Astrocyte of the spinal cord (primary cell): Measurements from ENCODE around the gene PPP2R3B.
"Not testable (repeated sequence)": the region's sequence is repeated elsewhere in the genome, so short reads cannot be mapped to it uniquely, and the experiment has no call there.

Source experiments
- DNase-seq: peaks from one replicate; pipeline ENCODE4 v3.0.0; 2011; ENCODE audit warnings: low read depth, low spot score
- H3K4me3 ChIP-seq: 2 replicates; pipeline ENCODE4 v1.5.1; 2011; ENCODE audit warnings: low read depth, mild to moderate bottlenecking, low read length, moderate library complexity
- in situ Hi-C: cut with HindIII; loops from 2 replicates; pipeline ENCODE4 v1.10.0; 2017; ENCODE audit warnings: low sequenced_read_pairs
- TF ChIP-seq, protein P1 (sequence below): IDR thresholded peaks from 2 replicates; pipeline ENCODE4 v1.5.1; 2012; ENCODE audit warnings: low read depth, mild to moderate bottlenecking, low read length, inconsistent platforms

PPP2R3B gene

DNA sequence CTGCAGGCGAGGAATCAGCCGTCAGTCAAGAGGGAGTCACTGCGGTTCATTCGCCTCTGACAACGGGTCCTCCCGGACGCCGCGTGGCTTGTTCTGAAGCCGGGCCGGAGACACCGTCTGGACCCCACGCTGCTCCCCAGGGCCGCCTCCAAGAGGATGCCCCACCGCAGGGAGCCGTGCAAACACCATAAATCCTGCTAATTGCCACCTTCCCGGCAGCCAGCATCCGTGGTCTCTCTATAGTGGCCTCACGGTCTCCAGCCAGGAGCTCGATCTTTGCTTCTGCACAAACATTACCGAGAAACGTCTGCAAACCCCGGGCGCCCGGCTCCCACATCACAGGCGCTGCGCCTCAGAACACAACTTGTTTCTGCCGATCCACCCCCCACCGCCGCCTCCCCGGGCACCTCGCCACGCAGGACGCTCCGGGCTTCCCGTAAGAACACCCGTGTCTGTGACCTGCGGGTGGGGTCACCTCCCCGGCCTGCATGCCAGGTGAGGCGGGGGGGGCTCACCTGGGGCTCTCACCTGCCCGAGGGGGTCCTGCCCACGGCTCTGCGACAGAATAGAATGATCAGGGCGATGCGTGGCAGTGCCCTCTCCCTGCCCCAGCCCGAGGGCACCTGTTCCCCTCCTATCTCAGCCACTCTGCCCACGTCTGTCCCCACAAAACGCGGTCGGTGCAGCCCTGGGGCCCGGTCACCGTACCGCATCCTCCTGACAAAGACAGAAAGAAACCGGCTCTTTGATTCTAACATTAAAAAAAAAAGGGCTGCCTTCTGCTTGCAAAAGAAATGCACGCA lies 32.4 kb upstream of the PPP2R3B start:
- in situ Hi-C loops: no loop called here

DNA sequence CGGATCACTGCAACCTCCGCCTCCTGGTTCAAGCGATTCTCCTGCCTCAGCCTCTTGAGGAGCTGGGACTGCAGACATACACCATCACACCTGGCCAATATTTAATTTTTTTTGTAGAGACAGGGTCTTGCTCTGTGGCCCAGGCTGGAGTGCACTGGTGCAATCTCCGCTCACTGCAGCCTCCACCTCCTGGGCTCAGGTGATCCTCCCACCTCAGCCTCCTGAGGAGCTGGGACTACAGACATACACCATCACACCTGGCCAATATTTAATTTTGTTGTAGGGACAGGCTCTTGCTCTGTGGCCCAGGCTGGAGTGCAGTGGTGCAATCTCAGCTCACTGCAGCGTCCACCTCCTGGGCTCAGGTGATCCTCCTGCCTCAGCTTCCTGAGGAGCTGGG lies 28.8 kb upstream of the PPP2R3B start:
- in situ Hi-C loops, DNase-seq, H3K4me3 ChIP-seq: not testable (repeated sequence)

More for the DNA sequence above, 32.4 kb upstream of the PPP2R3B start:
- TF ChIP-seq, protein P1, sequence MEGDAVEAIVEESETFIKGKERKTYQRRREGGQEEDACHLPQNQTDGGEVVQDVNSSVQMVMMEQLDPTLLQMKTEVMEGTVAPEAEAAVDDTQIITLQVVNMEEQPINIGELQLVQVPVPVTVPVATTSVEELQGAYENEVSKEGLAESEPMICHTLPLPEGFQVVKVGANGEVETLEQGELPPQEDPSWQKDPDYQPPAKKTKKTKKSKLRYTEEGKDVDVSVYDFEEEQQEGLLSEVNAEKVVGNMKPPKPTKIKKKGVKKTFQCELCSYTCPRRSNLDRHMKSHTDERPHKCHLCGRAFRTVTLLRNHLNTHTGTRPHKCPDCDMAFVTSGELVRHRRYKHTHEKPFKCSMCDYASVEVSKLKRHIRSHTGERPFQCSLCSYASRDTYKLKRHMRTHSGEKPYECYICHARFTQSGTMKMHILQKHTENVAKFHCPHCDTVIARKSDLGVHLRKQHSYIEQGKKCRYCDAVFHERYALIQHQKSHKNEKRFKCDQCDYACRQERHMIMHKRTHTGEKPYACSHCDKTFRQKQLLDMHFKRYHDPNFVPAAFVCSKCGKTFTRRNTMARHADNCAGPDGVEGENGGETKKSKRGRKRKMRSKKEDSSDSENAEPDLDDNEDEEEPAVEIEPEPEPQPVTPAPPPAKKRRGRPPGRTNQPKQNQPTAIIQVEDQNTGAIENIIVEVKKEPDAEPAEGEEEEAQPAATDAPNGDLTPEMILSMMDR: no peak
- H3K4me3 ChIP-seq: no peak overlapping the region
- DNase-seq: no peak

DNA sequence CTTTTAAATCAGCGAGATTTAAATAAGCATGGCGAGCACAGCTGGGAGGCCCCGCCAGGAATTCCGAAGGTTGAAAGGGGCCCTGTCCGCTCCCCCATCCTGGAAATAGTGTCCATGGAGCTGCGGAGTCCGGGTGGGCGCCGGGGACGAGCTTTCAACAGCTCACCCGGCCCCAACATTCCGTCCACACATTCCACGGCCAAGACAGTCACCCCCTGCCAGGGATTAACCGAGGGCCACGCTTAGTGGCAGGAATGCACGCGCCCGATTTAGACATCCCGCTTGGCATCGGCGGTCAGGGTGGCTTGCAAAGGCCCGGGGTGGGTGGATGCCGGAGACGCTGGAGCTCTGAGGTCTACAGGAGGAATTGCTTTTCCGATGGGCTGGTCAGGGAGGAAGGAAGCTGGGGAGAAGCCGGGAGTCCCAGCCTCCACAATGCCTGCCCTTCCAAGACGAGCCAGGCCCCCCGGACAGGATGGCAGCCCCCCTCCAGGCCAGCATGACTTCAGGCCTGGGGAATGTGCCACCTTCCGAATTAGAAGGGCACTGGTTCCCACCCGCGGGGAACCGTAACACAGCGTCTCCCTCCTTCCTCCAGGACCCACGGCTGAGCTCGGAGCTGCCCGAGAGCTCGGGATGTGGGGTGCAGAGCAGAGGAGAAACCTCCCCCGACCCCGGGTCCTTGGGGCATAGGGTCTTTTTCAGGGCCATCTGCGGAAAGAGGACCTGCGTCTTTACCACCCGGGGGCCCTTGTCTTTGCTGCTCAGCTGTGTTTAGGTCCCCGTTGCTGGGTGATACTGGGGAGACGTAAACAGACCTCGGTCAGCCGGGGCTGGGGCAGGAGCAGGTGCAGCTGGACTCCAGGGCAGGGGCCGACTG lies 26.9 kb upstream of the PPP2R3B start:
- TF ChIP-seq, protein P1: no peak
- peak overlapping the region; percentile 17 for H3K4me3 ChIP-seq
- in situ Hi-C loops: no loop called here
- DNase-seq: peak; percentile 50

DNA sequence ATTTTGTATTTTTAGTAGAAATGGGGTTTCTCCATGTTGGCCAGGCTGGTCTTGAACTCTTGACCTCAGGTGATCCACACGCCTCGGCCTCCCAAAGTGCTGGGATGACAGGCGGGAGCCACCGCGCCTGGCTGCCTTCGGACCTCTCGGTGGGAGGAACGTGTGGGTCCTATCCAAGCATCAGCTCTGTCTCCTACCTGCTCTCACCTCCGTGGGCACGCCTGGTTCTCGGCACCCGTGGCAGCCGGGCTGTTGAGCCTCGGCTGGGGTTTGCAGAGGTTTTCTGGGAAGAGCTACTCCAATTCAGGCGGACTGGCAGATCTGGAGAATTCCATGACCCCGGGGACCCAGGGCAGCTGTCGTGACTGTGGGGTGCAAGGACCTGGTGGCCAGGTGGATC lies 23.6 kb upstream of the PPP2R3B start:
- no peak overlapping the region for H3K4me3 ChIP-seq
- TF ChIP-seq, protein P1: no peak
- DNase-seq: no peak
- in situ Hi-C loops: no loop called here

DNA sequence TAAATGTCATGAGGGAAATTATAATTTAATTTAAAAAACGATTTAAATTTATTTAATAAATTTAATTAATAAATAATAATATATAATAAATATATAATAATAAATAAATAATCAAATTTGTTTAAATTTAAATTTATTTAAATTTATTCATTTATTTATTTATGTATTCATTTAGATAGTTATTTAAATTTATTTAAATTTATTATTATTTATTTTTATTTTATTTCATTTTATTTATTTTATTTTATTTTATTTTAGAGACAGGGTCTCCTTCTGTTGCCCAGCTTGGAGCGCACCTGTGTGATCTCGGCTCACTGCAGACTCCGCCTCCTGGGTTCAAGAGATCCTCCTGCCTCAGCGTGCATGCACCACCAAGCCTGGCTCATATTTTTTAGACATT lies 18.4 kb upstream of the PPP2R3B start:
- in situ Hi-C loops: no loop called here
- TF ChIP-seq, protein P1: no peak
- DNase-seq: no peak
- H3K4me3 ChIP-seq: no peak overlapping the region

DNA sequence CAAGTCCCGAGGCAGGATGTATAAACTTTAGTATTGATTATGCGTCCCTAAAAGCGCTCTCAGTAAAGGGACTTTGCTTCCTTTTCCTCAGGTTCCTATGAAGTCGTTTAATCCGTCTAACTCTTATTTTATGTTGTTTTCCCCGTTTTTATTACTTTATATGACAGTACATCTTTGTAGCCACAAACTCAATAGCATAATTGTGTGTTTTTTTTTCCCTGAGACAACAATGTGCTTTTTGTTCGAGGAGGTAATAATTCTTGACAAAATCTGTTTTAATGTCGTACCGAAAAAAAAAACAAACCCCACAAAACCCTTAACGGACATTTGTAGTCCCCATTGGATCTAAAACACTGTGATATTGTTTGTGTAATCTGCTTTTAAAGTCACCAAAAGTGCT lies 17.9 kb upstream of the PPP2R3B start:
- H3K4me3 ChIP-seq: no peak overlapping the region
- DNase-seq: no peak
- in situ Hi-C loops: no loop called here
- TF ChIP-seq, protein P1: no peak

DNA sequence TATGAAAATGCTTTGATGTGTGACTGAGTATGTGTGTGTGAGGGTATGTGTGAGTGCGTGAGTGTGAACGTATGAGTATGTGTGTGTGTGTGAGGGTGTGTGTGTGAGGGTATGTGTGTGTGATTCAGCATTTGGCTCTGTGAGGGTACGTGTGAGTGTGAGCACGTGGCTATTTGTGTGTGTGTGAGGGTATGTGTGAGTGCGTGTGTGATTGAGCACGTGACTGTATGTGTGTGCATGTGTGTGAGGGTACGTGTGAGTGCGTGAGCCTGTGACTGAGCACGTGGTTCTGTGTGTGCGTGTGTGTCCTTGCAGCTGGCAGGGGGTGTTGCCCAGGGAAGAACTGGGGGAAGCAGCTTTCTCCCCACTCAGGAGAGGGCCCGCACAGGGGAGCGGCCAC lies 16.1 kb upstream of the PPP2R3B start:
- in situ Hi-C loops: no loop called here
- no peak for DNase-seq
- H3K4me3 ChIP-seq: no peak overlapping the region
- TF ChIP-seq, protein P1: no peak
